ENCODE data around the gene INO80D. TPM values are rescaled to one million over a fixed set of nuclear protein-coding genes. Genes with fewer than 3 reads are reported as not detected.
"Not testable (repeated sequence)": the region's sequence is repeated elsewhere in the genome, so short reads cannot be mapped to it uniquely, and the experiment has no call there.

INO80D gene
- total RNA-seq, 4 donors from 2014 or later, result 6.4 to 45.6 (median 23.4) TPM

GRCh38 chr2:206105038-206105437 lies 19.1 kb upstream of the INO80D start:
- intact Hi-C loops (cut with DNase I; ENCODE audit: low total_unique reads), result no loop called here
- Histone ChIP-seq H3K4me3 (no peak overlapping the region), H3K9me3 (no peaks in the 10 kb centered on the region), H3K27ac (no peak overlapping the region), H3K4me1 (no peaks in the 10 kb centered on the region), H3K36me3 (no peaks in the 10 kb centered on the region), H3K27me3 (no peaks in the 10 kb centered on the region)
- DNase-seq, result no peak
- TF ChIP-seq POLR2A (IDR thresholded peaks at IDR 0.05), result no peak
- TF ChIP-seq, protein P1, sequence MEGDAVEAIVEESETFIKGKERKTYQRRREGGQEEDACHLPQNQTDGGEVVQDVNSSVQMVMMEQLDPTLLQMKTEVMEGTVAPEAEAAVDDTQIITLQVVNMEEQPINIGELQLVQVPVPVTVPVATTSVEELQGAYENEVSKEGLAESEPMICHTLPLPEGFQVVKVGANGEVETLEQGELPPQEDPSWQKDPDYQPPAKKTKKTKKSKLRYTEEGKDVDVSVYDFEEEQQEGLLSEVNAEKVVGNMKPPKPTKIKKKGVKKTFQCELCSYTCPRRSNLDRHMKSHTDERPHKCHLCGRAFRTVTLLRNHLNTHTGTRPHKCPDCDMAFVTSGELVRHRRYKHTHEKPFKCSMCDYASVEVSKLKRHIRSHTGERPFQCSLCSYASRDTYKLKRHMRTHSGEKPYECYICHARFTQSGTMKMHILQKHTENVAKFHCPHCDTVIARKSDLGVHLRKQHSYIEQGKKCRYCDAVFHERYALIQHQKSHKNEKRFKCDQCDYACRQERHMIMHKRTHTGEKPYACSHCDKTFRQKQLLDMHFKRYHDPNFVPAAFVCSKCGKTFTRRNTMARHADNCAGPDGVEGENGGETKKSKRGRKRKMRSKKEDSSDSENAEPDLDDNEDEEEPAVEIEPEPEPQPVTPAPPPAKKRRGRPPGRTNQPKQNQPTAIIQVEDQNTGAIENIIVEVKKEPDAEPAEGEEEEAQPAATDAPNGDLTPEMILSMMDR (IDR thresholded peaks at IDR 0.05), result no peak

- H3K27me3 ChIP-seq; H3K36me3 ChIP-seq; intact Hi-C loops (cut with DNase I; ENCODE audit: low total_unique reads); DNase-seq; H3K4me3 ChIP-seq; H3K27ac ChIP-seq; H3K4me1 ChIP-seq; H3K9me3 ChIP-seq: not testable (repeated sequence)
Observed at GRCh38 chr2:206098872-206099271, 12.9 kb upstream of the INO80D start.

DNA sequence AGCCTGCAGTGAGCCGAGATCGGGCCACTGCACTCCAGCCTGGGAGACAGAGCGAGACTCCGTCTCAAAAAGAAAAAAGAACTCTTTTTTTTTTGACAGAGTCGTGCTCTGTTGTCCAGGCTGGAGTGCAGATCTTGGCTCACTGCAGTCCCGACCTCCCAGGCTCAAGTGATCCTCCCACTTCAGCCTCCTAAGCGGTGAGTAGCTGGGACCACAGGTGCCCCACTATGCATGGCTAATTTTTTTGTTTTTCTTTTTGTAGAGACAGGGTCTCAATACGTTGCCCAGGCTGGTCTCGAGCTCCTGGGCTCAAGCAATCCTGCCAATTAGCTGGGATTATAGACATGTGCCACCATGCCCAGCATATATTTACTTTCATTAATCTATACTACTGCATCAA lies 12.5 kb upstream of the INO80D start:
- no peaks in the 10 kb centered on the region for H3K4me1 ChIP-seq
- no peaks in the 10 kb centered on the region for H3K9me3 ChIP-seq
- intact Hi-C loops (cut with DNase I; ENCODE audit: low total_unique reads), result no loop called here
- no peaks in the 10 kb centered on the region for H3K27me3 ChIP-seq
- no peak overlapping the region for H3K4me3 ChIP-seq
- no peak for DNase-seq
- no peak overlapping the region for H3K27ac ChIP-seq
- no peaks in the 10 kb centered on the region for H3K36me3 ChIP-seq
- no peak for TF ChIP-seq POLR2A (IDR thresholded peaks at IDR 0.05)
- TF ChIP-seq, protein P1 (IDR thresholded peaks at IDR 0.05), result no peak

DNA sequence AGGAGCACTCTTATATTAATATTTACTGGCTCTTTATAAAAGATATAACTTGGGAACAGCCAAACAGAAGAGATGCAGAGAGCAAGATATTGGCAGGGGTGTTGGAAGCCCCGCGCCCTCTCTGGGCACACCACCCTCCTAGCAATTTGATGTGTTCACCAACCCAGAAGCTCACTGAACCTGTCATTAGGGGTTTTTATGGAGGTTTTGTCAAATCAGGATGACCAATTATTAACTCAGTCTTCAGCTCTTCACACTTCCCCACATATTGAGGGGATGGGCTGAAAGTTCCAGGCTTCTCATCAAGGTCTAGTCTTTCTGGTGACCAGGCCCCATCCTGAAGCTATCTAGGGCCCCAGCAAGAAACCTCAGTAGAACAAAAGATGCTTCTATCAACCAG lies 10.9 kb upstream of the INO80D start:
- H3K27me3 ChIP-seq, result no peaks in the 10 kb centered on the region
- no peak overlapping the region for H3K27ac ChIP-seq
- no peaks in the 10 kb centered on the region for H3K9me3 ChIP-seq
- intact Hi-C loops (cut with DNase I; ENCODE audit: low total_unique reads), result no loop called here
- no peak for DNase-seq
- no peaks in the 10 kb centered on the region for H3K4me1 ChIP-seq
- no peaks in the 10 kb centered on the region for H3K36me3 ChIP-seq
- H3K4me3 ChIP-seq, result no peak overlapping the region
- TF ChIP-seq, protein P1 (IDR thresholded peaks at IDR 0.05), result no peak
- TF ChIP-seq POLR2A (IDR thresholded peaks at IDR 0.05), result no peak

DNA sequence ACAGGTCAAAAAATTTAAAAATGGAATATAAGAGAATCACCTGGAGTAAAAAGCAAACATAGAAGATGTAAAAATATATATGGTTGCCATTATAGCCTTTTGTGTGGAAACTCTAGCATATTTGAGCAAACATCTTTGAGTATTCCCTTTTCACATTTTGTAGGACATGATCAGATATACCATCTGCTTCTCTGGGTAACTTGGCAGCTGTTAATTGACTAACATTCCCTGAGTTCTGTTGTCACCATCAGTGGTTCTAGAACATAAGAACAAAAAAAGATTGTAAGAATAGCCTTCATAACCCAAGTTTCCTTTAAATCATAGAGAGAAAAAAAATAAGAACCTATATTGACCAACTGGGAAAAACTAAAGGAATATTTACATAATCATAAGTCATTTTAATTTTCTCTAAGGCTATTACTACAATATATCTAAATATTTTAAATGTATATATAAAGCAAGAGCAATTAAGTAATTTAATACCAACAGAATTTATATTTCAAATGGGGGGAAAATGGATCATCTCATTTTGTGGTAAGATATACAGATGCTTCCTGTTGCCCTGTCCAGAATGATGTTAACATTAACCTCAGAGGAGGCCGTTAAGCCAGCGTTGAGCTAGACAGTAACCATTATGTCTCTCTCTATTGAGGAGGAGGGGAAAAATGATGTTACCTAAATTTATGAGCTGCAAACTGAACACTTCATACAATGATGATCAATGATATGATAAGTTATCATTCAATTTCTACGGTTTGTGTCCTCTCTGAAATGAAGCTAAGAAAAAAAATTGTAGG lies 9.8 kb upstream of the INO80D start:
- intact Hi-C loops (cut with DNase I; ENCODE audit: low total_unique reads), result no loop called here
- no peak overlapping the region for H3K4me3 ChIP-seq
- TF ChIP-seq, protein P1 (IDR thresholded peaks at IDR 0.05), result no peak
- no peak for TF ChIP-seq POLR2A (IDR thresholded peaks at IDR 0.05)
- no peaks in the 10 kb centered on the region for H3K4me1 ChIP-seq
- H3K27ac ChIP-seq, result no peak overlapping the region
- H3K36me3 ChIP-seq, result no peaks in the 10 kb centered on the region
- no peaks in the 10 kb centered on the region for H3K9me3 ChIP-seq
- DNase-seq, result no peak
- no peaks in the 10 kb centered on the region for H3K27me3 ChIP-seq

Measured in uterus (tissue), 4 donors.